Neural cell (in vitro differentiated cells): ENCODE measurements around the gene HEATR1.

ENCODE experiments used
- CTCF ChIP-seq: fragments of 450-650 bp; IDR thresholded peaks from 2 replicates; pipeline ENCODE4 v1.5.1; 2014; ENCODE audit warnings: antibody characterized with exemption, mild to moderate bottlenecking, moderate library complexity; ENCODE audit not compliant: poor library complexity, severe bottlenecking
- RAD21 ChIP-seq: fragments of 450-650 bp; conservative IDR thresholded peaks from 2 replicates; pipeline ENCODE4 v1.6.1; 2014; ENCODE audit warnings: antibody characterized with exemption, mild to moderate bottlenecking, moderate library complexity

GRCh38 chr1:236565530-236565929 is 38.8 kb downstream of the HEATR1 start:
- TF ChIP-seq CTCF (no peak), RAD21 (no peak)
